Nephron progenitor cell (in vitro differentiated cells): ENCODE data around the gene ALK.

Source experiments
- DNase-seq: peaks from one replicate; pipeline ENCODE4 v3.0.0; 2021
- H3K27ac Mint-ChIP-seq: 2 replicates; pipeline ENCODE4 v1.8.0; 2021; ENCODE audit warnings: mild to moderate bottlenecking, moderate library complexity, mixed read lengths
- H3K27me3 Mint-ChIP-seq: 2 replicates; pipeline ENCODE4 v1.8.0; 2021; ENCODE audit warnings: mild to moderate bottlenecking, low read depth, mixed read lengths; ENCODE audit not compliant: poor library complexity
- H3K36me3 Mint-ChIP-seq: 2 replicates; pipeline ENCODE4 v1.8.0; 2021; ENCODE audit warnings: low read depth, mixed read lengths
- H3K4me1 Mint-ChIP-seq: 2 replicates; pipeline ENCODE4 v1.8.0; 2021; ENCODE audit warnings: mixed read lengths
- H3K4me3 Mint-ChIP-seq: 2 replicates; pipeline ENCODE4 v1.8.0; 2021; ENCODE audit warnings: mild to moderate bottlenecking, moderate library complexity, mixed read lengths
- H3K9me3 Mint-ChIP-seq: 2 replicates; pipeline ENCODE4 v1.8.0; 2021; ENCODE audit warnings: mild to moderate bottlenecking, moderate library complexity, mixed read lengths
- TF ChIP-seq, protein P1 (sequence below): fragments of 200-600 bp; sonication (generic); IDR thresholded peaks from 2 replicates; pipeline ENCODE4 v1.5.0; 2021; ENCODE audit warnings: antibody characterized with exemption

The ALK gene

GRCh38 chr2:29307519-29307918, 613.9 kb downstream of the ALK start:
- no peak for DNase-seq
- Mint-ChIP-seq H3K36me3 (no peaks in the 10 kb centered on the region), H3K9me3 (no peaks in the 10 kb centered on the region), H3K27me3 (peaks cover 17% of the 10 kb centered on the region), H3K4me1 (peaks cover 40% of the 10 kb centered on the region), H3K4me3 (no peak overlapping the region), H3K27ac (no peak overlapping the region)
- TF ChIP-seq, protein P1, sequence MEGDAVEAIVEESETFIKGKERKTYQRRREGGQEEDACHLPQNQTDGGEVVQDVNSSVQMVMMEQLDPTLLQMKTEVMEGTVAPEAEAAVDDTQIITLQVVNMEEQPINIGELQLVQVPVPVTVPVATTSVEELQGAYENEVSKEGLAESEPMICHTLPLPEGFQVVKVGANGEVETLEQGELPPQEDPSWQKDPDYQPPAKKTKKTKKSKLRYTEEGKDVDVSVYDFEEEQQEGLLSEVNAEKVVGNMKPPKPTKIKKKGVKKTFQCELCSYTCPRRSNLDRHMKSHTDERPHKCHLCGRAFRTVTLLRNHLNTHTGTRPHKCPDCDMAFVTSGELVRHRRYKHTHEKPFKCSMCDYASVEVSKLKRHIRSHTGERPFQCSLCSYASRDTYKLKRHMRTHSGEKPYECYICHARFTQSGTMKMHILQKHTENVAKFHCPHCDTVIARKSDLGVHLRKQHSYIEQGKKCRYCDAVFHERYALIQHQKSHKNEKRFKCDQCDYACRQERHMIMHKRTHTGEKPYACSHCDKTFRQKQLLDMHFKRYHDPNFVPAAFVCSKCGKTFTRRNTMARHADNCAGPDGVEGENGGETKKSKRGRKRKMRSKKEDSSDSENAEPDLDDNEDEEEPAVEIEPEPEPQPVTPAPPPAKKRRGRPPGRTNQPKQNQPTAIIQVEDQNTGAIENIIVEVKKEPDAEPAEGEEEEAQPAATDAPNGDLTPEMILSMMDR = no peak

DNA sequence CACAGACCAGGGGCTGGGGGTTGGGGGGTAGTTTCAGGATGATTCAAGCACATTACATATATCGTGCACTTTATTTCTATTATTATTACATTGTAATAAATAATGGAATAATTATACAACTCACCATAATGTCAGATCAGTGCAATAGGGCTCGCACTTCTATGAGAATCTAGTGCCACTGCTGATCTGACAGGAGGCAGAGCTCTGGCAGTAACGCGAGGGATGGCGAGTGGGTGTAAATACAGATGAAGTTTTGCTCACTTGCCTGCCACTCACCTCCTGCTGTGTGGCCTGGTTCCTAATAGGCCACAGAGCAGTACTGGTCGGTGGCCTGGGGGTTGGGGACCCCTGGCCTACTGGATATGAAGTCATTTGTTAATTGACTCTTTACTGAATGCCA, 615.6 kb downstream of the ALK start:
- Mint-ChIP-seq H3K4me1 (peaks cover 27% of the 10 kb centered on the region), H3K4me3 (no peak overlapping the region), H3K27ac (no peak overlapping the region), H3K27me3 (peaks cover 14% of the 10 kb centered on the region), H3K9me3 (no peaks in the 10 kb centered on the region), H3K36me3 (no peaks in the 10 kb centered on the region)
- TF ChIP-seq, protein P1 = no peak
- no peak for DNase-seq

GRCh38 chr2:29304399-29305060, 616.9 kb downstream of the ALK start:
- no peaks in the 10 kb centered on the region for H3K9me3 Mint-ChIP-seq
- H3K27me3 Mint-ChIP-seq = peaks cover 22% of the 10 kb centered on the region
- DNase-seq = no peak
- H3K27ac Mint-ChIP-seq = no peak overlapping the region
- TF ChIP-seq, protein P1 = no peak
- no peaks in the 10 kb centered on the region for H3K36me3 Mint-ChIP-seq
- H3K4me1 Mint-ChIP-seq = peaks cover 15% of the 10 kb centered on the region
- no peak overlapping the region for H3K4me3 Mint-ChIP-seq

DNA sequence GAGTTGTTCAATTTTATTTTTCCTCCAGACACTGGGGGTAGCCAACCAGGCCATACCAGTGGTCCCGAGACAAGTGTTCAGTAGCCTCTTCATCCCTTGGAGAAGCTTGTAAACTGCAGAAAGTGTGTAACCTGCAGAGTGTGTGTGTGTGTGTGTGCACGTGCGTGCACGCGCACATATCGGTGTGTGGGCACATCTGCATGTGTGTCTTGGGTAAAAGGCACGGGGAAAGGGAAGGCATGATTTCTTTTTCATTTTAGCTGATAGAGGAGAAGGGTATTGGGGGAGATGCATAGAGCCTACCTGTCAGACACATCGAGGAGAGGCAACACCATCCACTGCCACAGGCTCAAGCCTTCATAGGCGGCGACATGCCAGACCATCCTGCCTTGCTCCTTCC, 624.8 kb downstream of the ALK start:
- Mint-ChIP-seq H3K4me3 (no peak overlapping the region), H3K4me1 (no peaks in the 10 kb centered on the region), H3K9me3 (no peaks in the 10 kb centered on the region), H3K36me3 (no peaks in the 10 kb centered on the region), H3K27ac (no peak overlapping the region), H3K27me3 (peaks cover 55% of the 10 kb centered on the region)
- DNase-seq = no peak
- TF ChIP-seq, protein P1 = no peak

- H3K4me3 Mint-ChIP-seq = no peak overlapping the region
- peaks cover 55% of the 10 kb centered on the region for H3K27me3 Mint-ChIP-seq
- peak; percentile 27 for DNase-seq
- H3K27ac Mint-ChIP-seq = no peak overlapping the region
- H3K9me3 Mint-ChIP-seq = no peaks in the 10 kb centered on the region
- no peaks in the 10 kb centered on the region for H3K4me1 Mint-ChIP-seq
- TF ChIP-seq, protein P1 = no peak
- no peaks in the 10 kb centered on the region for H3K36me3 Mint-ChIP-seq
Measured at GRCh38 chr2:29295845-29296244, 625.5 kb downstream of the ALK start.

- Mint-ChIP-seq H3K27me3 (peaks cover 53% of the 10 kb centered on the region), H3K9me3 (no peaks in the 10 kb centered on the region)
Measured at GRCh38 chr2:29293830-29294438, 627.5 kb downstream of the ALK start.

More at GRCh38 chr2:29293830-29294438, 627.5 kb downstream of the ALK start:
- no peaks in the 10 kb centered on the region for H3K4me1 Mint-ChIP-seq
- H3K36me3 Mint-ChIP-seq = no peaks in the 10 kb centered on the region
- DNase-seq = peak; percentile 85
- TF ChIP-seq, protein P1 = no peak
- H3K4me3 Mint-ChIP-seq = no peak overlapping the region
- H3K27ac Mint-ChIP-seq = no peak overlapping the region
